ENCODE measurements around the gene ZRSR2. TPM values are rescaled to one million over a fixed set of nuclear protein-coding genes. Genes with fewer than 3 reads are reported as not detected.

The ZRSR2 gene
- total and polyA plus RNA-seq, 10 of the 15 experiments (the other 5 are each of a cell fraction or from before 2014, with no cell fraction given) = 8.8 to 34.1 (median 15.6) TPM

DNA sequence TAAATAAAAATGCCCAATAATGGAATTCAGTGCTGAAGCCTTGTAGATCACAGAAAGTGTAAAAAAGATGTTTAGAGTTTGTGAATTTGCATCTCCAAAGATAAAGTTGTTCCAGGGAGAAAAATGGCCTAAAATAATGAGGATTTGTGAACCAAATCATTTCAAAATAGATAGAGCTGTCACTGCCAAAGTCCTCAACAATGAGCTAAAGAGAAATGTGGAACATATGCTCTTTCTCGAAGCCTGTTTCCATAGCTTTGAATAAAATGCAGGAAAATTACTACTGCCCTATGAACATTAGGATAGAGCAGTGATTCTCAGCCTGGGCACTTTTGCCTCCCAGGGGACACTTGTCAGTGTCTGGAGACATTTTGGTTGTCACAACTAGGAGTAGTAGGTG is 67.8 kb downstream of the ZRSR2 start:
- in situ Hi-C loops (cut with MboI) = no loop called here
- no TSS peak for BruUV-seq (replicated peaks)
- no peak overlapping the region for H3K9ac ChIP-seq (ENCODE audit: control insufficient read depth, insufficient read depth, low read length)
- H3K36me3 ChIP-seq (ENCODE audit: control insufficient read depth in 2 of 2, insufficient read depth in 2 of 2, low read length in 1 of 2) = no peaks in the 10 kb centered on the region
- FAIRE-seq (no peak), DNase-seq (ENCODE audit: low read depth, low spot score) (no peak), ATAC-seq (no peak)
- ChIA-PET POLR2A (interaction anchor here (1.0 kb wide), 1 partner anchor 9 kb away, joined by 3 read pairs; no protein-coding TSS in a partner anchor), RAD21 (ENCODE audit: unreplicated experiment) (interaction anchor here (1.2 kb wide), 1 partner anchor 10 kb away, joined by 3 read pairs; no protein-coding TSS in a partner anchor), SMC1A (ENCODE audit: uncharacterized antibody, unreplicated experiment) (interaction anchor here (1.3 kb wide), 1 partner anchor 9 kb away, joined by 5 read pairs; no protein-coding TSS in a partner anchor), CTCF (no interaction called here)
- TF ChIP-seq BACH1 (IDR thresholded peaks at IDR 0.05; ENCODE audit: borderline replicate concordance) (no peak), TCF3 (IDR thresholded peaks at IDR 0.05; ENCODE audit: borderline replicate concordance, insufficient read depth, low read depth, low read length) (no peak), MEF2B (IDR thresholded peaks at IDR 0.05; ENCODE audit: partially characterized antibody, poor library complexity, severe bottlenecking) (no peak), RFX5 (IDR thresholded peaks at IDR 0.05; ENCODE audit: low read depth, low read length) (no peak), TCF12 (IDR thresholded peaks at IDR 0.05; ENCODE audit: low read depth, low read length) (no peak), RELA (IDR thresholded peaks at IDR 0.05; ENCODE audit: borderline replicate concordance, partially characterized antibody) (no peak), PAX8 (IDR thresholded peaks at IDR 0.05) (no peak), YY1 (IDR thresholded peaks at IDR 0.05; ENCODE audit: low read depth, low read length) (no peak), DPF2 (IDR thresholded peaks at IDR 0.05) (no peak), ZNF217 (IDR thresholded peaks at IDR 0.05) (no peak)
- TF ChIP-seq, protein P1, sequence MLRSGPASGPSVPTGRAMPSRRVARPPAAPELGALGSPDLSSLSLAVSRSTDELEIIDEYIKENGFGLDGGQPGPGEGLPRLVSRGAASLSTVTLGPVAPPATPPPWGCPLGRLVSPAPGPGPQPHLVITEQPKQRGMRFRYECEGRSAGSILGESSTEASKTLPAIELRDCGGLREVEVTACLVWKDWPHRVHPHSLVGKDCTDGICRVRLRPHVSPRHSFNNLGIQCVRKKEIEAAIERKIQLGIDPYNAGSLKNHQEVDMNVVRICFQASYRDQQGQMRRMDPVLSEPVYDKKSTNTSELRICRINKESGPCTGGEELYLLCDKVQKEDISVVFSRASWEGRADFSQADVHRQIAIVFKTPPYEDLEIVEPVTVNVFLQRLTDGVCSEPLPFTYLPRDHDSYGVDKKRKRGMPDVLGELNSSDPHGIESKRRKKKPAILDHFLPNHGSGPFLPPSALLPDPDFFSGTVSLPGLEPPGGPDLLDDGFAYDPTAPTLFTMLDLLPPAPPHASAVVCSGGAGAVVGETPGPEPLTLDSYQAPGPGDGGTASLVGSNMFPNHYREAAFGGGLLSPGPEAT (IDR thresholded peaks at IDR 0.05; ENCODE audit: low read depth) = no peak
- TF ChIP-seq, protein P2, sequence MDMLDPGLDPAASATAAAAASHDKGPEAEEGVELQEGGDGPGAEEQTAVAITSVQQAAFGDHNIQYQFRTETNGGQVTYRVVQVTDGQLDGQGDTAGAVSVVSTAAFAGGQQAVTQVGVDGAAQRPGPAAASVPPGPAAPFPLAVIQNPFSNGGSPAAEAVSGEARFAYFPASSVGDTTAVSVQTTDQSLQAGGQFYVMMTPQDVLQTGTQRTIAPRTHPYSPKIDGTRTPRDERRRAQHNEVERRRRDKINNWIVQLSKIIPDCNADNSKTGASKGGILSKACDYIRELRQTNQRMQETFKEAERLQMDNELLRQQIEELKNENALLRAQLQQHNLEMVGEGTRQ (IDR thresholded peaks at IDR 0.05; ENCODE audit: borderline replicate concordance, low read depth, low read length) = no peak
- H3K27ac ChIP-seq (ENCODE audit: control insufficient read depth, insufficient read depth) = no peak overlapping the region
- no peaks in the 10 kb centered on the region for H3K27me3 ChIP-seq (replicated peaks in 1 of 2; ENCODE audit: control insufficient read depth in 2 of 2, insufficient read depth in 2 of 2, low read length in 1 of 2)
- intact Hi-C loops (cut with micrococcal nuclease; ENCODE audit: unreplicated experiment) = loop anchor here (10.0 kb wide), 1 partner anchor 357 kb away; no protein-coding TSS in a partner anchor
- no peaks in the 10 kb centered on the region for H4K20me1 ChIP-seq (ENCODE audit: control insufficient read depth, insufficient read depth)
- H3K4me2 ChIP-seq (ENCODE audit: control insufficient read depth, insufficient read depth) = no peak overlapping the region
- no peaks in the 10 kb centered on the region for H3K9me3 ChIP-seq (replicated peaks; ENCODE audit: control insufficient read depth, insufficient read depth, low read length)
- 0 out of 2 replicates have a peak, but pooled peaks cover 3% of the 10 kb centered on the region for H3K4me1 ChIP-seq (ENCODE audit: control insufficient read depth, insufficient read depth, low read length)
- no peak overlapping the region for H3K4me3 ChIP-seq
- H2AFZ ChIP-seq (ENCODE audit: control insufficient read depth, low read depth, low read length) = no peak overlapping the region
- WGBS (ENCODE audit: insufficient coverage, insufficient replicate concordance, low lambda C conversion rate, missing lambda C conversion rate) = 95% methylated on average over 1 of the region's 1 CpG
- peaks cover 12% of the 10 kb centered on the region for H3K79me2 ChIP-seq (ENCODE audit: control insufficient read depth, insufficient read depth, low read length)
